GM18508 (cell line): ENCODE data around the gene CSF1R.
"Not testable (repeated sequence)": the region's sequence is repeated elsewhere in the genome, so short reads cannot be mapped to it uniquely, and the experiment has no call there.

Experiments
- ATAC-seq: cut with Tn5 transposase; IDR thresholded peaks from one replicate; pipeline ENCODE4 v1.9.1; 2021; ENCODE audit warnings: moderate number of reproducible peaks; ENCODE audit not compliant: insufficient read depth, unreplicated experiment

CSF1R gene

GRCh38 chr5:150057996-150058395 is 28.4 kb downstream of the CSF1R start:
- no peak for ATAC-seq

GRCh38 chr5:150057511-150057910 is 28.8 kb downstream of the CSF1R start:
- no peak for ATAC-seq

- no peak for ATAC-seq
Observed at GRCh38 chr5:150057052-150057451, 29.3 kb downstream of the CSF1R start.

DNA sequence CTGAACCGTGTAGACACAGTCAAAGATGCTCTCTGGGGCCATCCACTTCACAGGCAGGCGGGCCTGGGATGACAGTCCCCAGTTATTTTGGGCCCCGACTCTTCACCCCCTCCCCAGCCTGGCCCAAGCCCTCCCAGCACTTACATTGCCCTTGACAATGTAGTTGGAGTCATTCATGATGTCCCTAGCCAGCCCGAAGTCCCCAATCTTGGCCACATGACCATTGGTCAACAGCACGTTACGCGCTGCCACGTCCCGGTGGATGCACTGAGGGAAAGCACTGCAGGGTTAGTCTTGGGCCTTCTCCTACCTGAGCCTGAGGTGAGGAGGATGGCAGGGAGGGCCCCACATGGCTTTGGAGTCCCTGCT is 30.3 kb downstream of the CSF1R start:
- ATAC-seq: no peak

GRCh38 chr5:150055326-150056074 is 30.9 kb downstream of the CSF1R start:
- no peak for ATAC-seq

DNA sequence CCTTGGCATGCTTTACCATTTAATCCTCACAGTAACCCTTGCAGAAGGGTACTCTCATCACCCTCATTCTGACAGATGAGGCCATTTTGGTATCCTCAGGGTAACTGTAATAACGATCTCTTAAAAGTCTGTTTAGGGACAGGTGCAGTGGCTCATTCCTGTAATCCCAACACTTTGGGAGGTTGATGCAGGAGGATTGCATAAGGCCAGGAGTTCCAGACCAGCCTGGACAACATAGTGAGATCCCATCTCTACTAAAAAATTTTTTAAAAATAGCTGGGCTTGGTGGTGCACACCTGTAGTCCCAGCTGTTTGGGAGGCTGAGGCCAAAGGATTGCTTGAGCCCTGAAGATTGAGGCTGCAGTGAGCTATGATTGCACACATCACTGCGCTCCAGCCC is 31.8 kb downstream of the CSF1R start:
- ATAC-seq: no peak

GRCh38 chr5:150053713-150054392 is 32.5 kb downstream of the CSF1R start:
- ATAC-seq: no peak

DNA sequence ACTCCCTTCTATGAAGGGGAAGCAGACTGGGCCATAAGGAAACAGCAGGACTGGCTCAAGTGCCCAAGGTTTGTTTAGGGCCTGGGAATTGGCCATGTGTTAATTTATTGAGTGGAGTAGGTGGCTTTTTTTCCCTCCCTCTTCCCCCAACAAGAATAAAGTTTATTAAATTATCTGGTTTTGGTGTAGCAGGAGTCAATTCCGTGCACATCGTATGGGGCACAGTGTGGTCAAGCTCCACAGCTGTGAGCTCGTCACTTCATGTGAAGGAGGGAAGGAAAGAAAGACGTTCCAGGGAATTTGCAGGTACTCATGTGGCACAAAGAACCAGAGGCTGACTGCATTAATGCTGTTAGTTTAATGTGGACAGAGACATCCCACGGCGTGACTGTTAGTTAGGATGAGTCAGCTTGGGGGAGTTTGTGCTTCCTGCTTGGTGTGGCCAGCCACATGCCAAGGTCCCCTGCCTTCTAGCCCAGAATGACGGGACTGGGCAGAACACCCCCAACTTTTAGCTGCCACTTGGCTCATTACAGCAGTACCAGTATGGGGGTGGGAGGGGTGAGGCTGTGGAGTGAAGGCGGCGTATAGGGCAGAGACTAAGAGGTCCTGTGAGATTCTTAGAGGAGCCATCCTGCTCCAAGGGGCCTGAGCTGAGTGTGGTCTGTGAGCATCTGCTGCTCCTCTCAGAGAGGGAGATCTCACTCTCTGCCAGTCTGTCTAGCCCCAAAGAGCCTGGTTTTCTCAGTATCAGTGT is 33.2 kb downstream of the CSF1R start:
- ATAC-seq: no peak

- ATAC-seq: no peak
Observed at GRCh38 chr5:150052226-150052955, 34.0 kb downstream of the CSF1R start.

DNA sequence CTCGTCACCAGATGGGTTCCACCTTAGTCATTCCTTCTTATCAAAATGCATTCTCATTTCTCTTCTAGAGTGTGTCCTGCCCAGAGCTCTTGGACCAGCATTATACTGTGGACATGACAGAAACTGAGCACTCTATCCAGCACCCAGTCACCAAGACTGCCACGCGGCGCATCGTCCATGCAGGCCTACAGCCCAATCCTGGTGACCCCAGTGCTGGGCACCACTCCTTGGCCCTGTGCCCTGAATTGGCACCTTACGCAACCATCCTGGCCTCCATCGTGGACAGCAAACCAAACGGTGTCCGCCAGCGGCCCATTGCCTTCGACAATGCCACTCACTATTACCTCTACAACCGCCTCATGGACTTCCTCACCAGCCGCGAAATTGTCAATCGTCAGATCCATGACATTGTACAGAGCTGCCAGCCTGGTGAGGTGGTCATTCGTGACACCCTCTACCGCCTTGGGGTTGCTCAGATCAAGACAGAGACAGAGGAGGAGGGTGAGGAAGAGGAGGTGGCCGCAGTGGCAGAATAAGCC is 34.6 kb downstream of the CSF1R start:
- ATAC-seq: no peak

DNA sequence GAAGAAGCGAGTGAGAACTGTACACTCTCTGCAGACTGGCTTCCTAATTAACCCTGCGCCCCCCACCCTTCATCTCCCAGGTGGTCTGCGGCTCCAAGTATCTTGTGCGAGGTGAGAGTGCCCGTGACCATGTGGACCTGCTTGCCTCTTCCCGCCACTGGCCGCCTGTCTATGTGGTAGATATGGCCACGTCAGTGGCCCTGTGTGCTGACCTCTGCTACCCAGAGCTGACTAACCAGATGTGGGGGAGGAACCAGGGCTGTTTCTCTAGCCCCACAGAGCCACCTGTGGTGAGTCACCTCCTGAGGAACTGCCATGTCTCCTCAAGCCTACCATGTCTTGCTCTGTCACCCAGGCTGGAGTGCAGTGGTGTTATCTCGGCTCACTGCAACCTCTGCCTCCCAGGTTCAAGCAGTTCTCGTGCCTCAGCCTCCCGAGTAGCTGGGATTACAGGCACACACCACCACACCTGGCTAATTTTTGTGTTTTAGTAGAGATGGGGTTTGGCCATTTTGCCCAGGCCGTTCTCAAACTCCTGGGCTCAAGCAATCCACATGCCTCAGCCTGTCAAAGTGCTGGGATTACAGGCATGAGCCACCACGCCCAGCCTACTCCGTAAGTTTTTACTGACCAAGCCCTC is 36.1 kb downstream of the CSF1R start:
- not testable (repeated sequence) for ATAC-seq

DNA sequence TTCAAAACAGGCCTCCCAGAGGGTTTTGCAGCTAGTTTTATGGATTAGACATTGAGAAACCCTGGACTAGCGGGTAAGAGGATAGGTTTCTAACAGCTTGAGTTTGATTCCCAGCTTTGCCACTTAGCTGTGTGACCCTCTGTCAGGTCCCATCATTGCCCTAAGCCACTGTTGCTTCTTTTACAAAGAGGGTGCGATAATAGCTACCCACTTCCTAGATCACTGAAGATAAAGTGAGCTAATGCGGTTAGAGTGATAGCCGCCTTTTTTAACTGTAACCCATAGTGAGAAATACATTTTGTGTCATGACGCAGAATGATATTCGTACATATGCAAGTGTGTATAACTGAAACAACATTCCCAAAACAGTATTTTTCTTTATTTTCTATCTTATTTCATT is 40.3 kb downstream of the CSF1R start:
- no peak for ATAC-seq

- ATAC-seq: no peak
Observed at GRCh38 chr5:150045549-150045948, 40.8 kb downstream of the CSF1R start.

DNA sequence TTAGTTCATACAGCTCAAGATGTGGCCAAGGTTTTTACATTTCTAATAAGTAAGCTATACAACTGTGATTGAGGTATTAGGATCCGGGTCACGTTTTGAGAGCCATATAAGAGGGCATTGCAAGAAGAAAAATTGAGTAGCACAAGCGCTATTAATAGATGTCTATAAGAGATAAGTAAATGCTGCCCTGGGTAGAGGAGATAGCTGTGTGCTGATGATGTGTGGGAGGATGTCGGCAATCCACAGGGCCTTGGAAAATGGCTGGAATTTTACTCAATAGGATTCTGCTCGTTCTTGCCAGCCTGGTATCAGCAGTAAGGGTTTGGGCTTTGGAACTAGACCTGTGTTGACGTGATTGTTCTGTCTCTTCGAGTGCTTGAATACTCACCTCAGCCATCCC is 41.6 kb downstream of the CSF1R start:
- no peak for ATAC-seq

DNA sequence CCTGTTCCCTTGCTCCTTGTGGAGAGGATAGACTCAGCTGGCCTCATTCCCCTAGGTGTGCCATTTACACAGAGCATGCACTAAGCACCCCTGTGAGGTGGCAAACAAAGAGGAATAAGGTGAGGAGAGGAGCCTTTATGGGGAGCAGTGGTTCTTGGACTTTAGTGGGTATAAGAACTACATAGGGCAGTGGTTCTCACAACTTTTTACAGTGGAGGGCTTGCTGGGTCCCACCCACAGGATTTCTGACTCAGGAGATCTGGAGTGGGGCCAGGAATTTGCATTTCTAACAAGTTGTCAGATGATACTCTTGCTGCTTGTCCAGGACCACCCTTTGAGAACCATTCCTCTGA is 42.0 kb downstream of the CSF1R start:
- ATAC-seq: no peak

- no peak for ATAC-seq
Observed at GRCh38 chr5:150043657-150044328, 42.6 kb downstream of the CSF1R start.

DNA sequence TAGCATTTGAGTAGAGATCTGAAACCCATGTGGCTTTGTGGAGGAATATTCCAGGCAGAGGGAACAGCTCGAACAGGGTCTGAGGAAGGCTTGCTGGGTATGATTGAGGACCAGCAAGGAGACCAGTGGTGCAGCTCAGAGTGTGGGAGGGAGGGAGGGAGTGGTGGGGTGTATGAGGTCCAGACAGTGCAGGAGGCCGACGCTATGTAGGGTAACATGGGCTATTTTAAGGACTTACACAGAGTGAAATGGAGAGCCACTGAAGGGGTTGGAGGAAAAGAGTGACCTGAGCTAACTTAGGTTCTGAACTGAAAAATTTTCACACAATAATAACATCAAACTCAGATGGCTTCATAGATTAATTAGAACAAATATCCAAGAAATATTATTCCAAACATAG is 43.9 kb downstream of the CSF1R start:
- ATAC-seq: no peak

DNA sequence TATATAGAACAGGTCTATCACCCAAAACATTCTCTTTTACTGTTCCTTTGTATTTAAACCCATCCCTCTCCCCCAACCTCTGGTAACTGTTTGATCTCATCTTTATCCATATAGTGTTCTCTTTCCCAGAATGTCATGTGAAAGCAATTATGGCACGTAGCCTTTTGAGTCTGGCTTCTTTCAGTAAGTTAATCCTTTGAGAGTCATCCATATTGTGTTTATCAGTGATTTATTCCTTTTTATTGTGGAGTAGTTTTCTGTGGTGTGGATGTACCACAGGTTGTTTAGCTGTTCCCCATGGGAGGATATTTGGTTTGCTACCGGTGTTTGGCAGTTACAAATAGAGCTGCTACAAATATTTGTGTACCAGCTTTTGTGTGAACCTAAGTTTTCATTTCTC is 47.8 kb downstream of the CSF1R start:
- ATAC-seq: no peak

GRCh38 chr5:150036513-150036912 is 49.8 kb downstream of the CSF1R start:
- no peak for ATAC-seq
